GM23338 (cell line): ENCODE data around the gene RPS6KA5. TPM values are rescaled to one million over a fixed set of nuclear protein-coding genes. Genes with fewer than 3 reads are reported as not detected.

ENCODE experiments used
- ATAC-seq: fragments of 200-7000 bp; cut with Tn5 transposase; 3 replicates; pipeline ENCODE4 v1.9.1; 2020
- DNase-seq: peaks from one replicate; pipeline ENCODE4 v3.0.0-alpha.2; 2015; ENCODE audit warnings: low spot score
- H2AFZ ChIP-seq: fragments of 200-600 bp; sonication (generic); 2 replicates; pipeline ENCODE4 v1.8.0; 2016; ENCODE audit warnings: antibody characterized with exemption, mild to moderate bottlenecking, moderate library complexity
- H3F3A ChIP-seq: fragments of 200-600 bp; sonication (generic); replicated peaks from 2 replicates; pipeline ENCODE4 v1.8.0; 2017; ENCODE audit warnings: antibody characterized with exemption, mixed run types, low read depth
- H3K27ac ChIP-seq: fragments of 200-600 bp; sonication (generic); 2 replicates; pipeline ENCODE4 v1.6.1; 2016; ENCODE audit warnings: low read depth
- H3K27me3 ChIP-seq: fragments of 200-600 bp; sonication (generic); 2 replicates; pipeline ENCODE4 v1.8.0; 2016; ENCODE audit warnings: mild to moderate bottlenecking, mixed run types, moderate library complexity; ENCODE audit not compliant: insufficient read depth
- H3K36me3 ChIP-seq: fragments of 200-600 bp; sonication (generic); 2 replicates; pipeline ENCODE4 v1.8.0; 2016; ENCODE audit warnings: mild to moderate bottlenecking; ENCODE audit not compliant: insufficient read depth
- H3K4me1 ChIP-seq: fragments of 200-600 bp; sonication (generic); 2 replicates; pipeline ENCODE4 v1.8.0; 2016; ENCODE audit warnings: mild to moderate bottlenecking, moderate library complexity; ENCODE audit not compliant: insufficient read depth
- H3K4me2 ChIP-seq: fragments of 200-600 bp; sonication (generic); 2 replicates; pipeline ENCODE4 v1.7.1; 2017; ENCODE audit warnings: mixed run types
- H3K4me3 ChIP-seq: fragments of 200-600 bp; sonication (generic); 2 replicates; pipeline ENCODE4 v1.6.1; 2016; ENCODE audit warnings: mixed run types
- H3K79me2 ChIP-seq: fragments of 200-600 bp; sonication (generic); replicated peaks from 2 replicates; pipeline ENCODE4 v1.8.0; 2017; ENCODE audit warnings: mild to moderate bottlenecking; ENCODE audit not compliant: insufficient read depth
- H3K9me2 ChIP-seq: fragments of 200-600 bp; sonication (generic); 2 replicates; pipeline ENCODE4 v1.8.0; 2017; ENCODE audit not compliant: insufficient read depth
- H4K20me1 ChIP-seq: fragments of 200-600 bp; sonication (generic); replicated peaks from 2 replicates; pipeline ENCODE4 v1.8.0; 2017; ENCODE audit warnings: mild to moderate bottlenecking; ENCODE audit not compliant: insufficient read depth
- H3K27ac Mint-ChIP-seq: 2 replicates; pipeline ENCODE4 v1.8.0; 2020; ENCODE audit warnings: inconsistent platforms, mild to moderate bottlenecking, moderate library complexity, mixed read lengths
- H3K27me3 Mint-ChIP-seq: 3 replicates; pipeline ENCODE4 v1.8.0; 2022; ENCODE audit warnings: low read depth, mild to moderate bottlenecking, moderate library complexity, mixed read lengths, inconsistent platforms; ENCODE audit not compliant: insufficient read depth, poor library complexity
- H3K36me3 Mint-ChIP-seq: 3 replicates; pipeline ENCODE4 v1.8.0; 2021; ENCODE audit warnings: low read depth, mild to moderate bottlenecking, inconsistent platforms, moderate library complexity, mixed read lengths
- H3K4me1 Mint-ChIP-seq: 3 replicates; pipeline ENCODE4 v1.8.0; 2020; ENCODE audit warnings: mild to moderate bottlenecking, inconsistent platforms, mixed read lengths
- H3K4me3 Mint-ChIP-seq: 3 replicates; pipeline ENCODE4 v1.8.0; 2021; ENCODE audit warnings: moderate library complexity, mild to moderate bottlenecking, inconsistent platforms, mixed read lengths
- H3K9me3 Mint-ChIP-seq: 3 replicates; pipeline ENCODE4 v1.8.0; 2020; ENCODE audit warnings: moderate library complexity, mild to moderate bottlenecking, inconsistent platforms, mixed read lengths
- EZH2 ChIP-seq: fragments of 200-600 bp; sonication (generic); IDR thresholded peaks from one replicate; pipeline ENCODE4 v1.8.0; 2017; ENCODE audit warnings: antibody characterized with exemption, mild to moderate bottlenecking, low read depth; ENCODE audit not compliant: unreplicated experiment
- EZH2phosphoT487 ChIP-seq: fragments of 200-600 bp; sonication (generic); IDR thresholded peaks from one replicate; pipeline ENCODE4 v1.8.1; 2018; ENCODE audit warnings: antibody characterized with exemption; ENCODE audit not compliant: unreplicated experiment
- JUNB ChIP-seq: IDR thresholded peaks from one replicate; pipeline ENCODE4 v1.6.1; 2016; ENCODE audit warnings: antibody characterized with exemption; ENCODE audit not compliant: unreplicated experiment
- STAT1 ChIP-seq: IDR thresholded peaks from one replicate; pipeline ENCODE4 v1.6.1; 2016; ENCODE audit warnings: antibody characterized with exemption; ENCODE audit not compliant: unreplicated experiment
- ZNF114 ChIP-seq: fragments of 250-450 bp; sonication (Bioruptor Pico); IDR thresholded peaks from 2 replicates; pipeline ENCODE4 v1.5.0; 2020; ENCODE audit warnings: mild to moderate bottlenecking, moderate library complexity
- ZNF462 ChIP-seq: fragments of 250-450 bp; sonication (Bioruptor Pico); IDR thresholded peaks from 2 replicates; pipeline ENCODE4 v1.5.0; 2020; ENCODE audit warnings: mild to moderate bottlenecking, moderate library complexity
- polyA plus RNA-seq: library from polyadenylated mRNA; unstranded; fragments of >200 nt; fragmentation: Nextera tagmentation; extraction: Ambion mirVana; gene quantifications from 2 replicates; pipeline ENCODE4 v1.2.1, GENCODE V29; 2016
- total RNA-seq: library from RNA; depleted of rRNA; stranded (reverse); fragments of >200 nt; shearing (Covaris generic); gene quantifications from 2 replicates; pipeline ENCODE4 v1.2.3, GENCODE V29; 2014

Gene RPS6KA5
- total and polyA plus RNA-seq, 2 experiments from 2014 or later = 2.1 to 2.4 TPM

GRCh38 chr14:90866833-90867232 is 193.6 kb downstream of the RPS6KA5 start (continued):
- TF ChIP-seq ZNF462 (no peak), JUNB (no peak), ZNF114 (CRISPR knock-in tag) (no peak), EZH2 (no peak)

GRCh38 chr14:90864741-90865140 is 195.7 kb downstream of the RPS6KA5 start:
- Mint-ChIP-seq H3K9me3 (no peaks in the 10 kb centered on the region), H3K27me3 (no peaks in the 10 kb centered on the region), H3K4me1 (peaks cover 6% of the 10 kb centered on the region; the same call in 2 of the 3 replicates), H3K36me3 (no peaks in the 10 kb centered on the region), H3K27ac (no peak overlapping the region), H3K4me3 (no peak overlapping the region)
- Histone ChIP-seq H3K27ac (no peak overlapping the region), H3K27me3 (no peaks in the 10 kb centered on the region), H3F3A (no peaks in the 10 kb centered on the region), H4K20me1 (no peaks in the 10 kb centered on the region), H2AFZ (no peak overlapping the region), H3K4me2 (no peak overlapping the region), H3K9me2 (no peaks in the 10 kb centered on the region), H3K4me1 (no peaks in the 10 kb centered on the region), H3K36me3 (no peaks in the 10 kb centered on the region), H3K4me3 (no peak overlapping the region), H3K79me2 (no peaks in the 10 kb centered on the region)
- no peak for TF ChIP-seq EZH2phosphoT487
- TF ChIP-seq ZNF462 = no peak
- TF ChIP-seq STAT1 = no peak
- no peak for TF ChIP-seq JUNB
- DNase-seq (no peak), ATAC-seq (no peak)
